ENCODE results near the gene OR10G3.

Gene OR10G3

DNA sequence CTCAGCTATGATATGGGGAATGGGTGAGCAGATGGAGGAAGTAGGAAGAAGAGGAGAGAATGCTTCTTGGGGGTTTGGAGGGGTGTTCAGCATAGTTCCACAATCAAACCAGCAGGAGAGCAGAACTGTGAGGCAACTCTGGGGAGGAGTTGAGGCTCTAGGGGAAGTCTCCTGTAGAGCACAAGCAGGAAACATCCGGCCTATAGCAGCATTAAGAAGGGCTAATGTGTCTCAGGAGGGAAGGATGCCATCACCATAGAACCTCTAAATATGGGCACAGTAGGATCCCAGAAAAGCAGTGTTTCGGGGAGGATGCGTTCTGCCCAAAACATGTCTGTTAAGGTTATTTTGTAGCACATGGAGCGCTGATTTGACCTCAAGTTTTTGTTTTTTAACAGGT, 45.3 kb downstream of the OR10G3 start:
- peak; percentile 54 for DNase-seq

DNA sequence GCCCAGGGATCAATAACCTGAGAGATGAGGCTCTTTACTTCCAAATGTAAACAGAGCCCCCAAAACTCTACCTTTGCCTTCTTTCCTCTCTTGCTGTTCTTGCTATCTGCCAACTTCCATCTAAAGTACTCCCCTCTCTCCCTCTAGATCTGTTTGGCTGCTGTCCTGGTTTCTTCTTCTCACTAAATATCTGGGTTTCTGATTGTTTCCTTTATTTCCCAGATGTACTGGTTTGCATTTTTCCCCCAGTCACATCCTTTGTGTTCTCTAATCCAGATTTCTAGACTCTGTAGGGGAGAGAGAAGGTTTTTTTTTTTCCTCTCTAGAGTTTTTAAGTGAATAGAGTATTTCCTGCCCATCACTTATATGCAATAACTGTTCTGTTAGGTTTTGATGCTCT, 46.6 kb downstream of the OR10G3 start:
- no peak for DNase-seq

DNA sequence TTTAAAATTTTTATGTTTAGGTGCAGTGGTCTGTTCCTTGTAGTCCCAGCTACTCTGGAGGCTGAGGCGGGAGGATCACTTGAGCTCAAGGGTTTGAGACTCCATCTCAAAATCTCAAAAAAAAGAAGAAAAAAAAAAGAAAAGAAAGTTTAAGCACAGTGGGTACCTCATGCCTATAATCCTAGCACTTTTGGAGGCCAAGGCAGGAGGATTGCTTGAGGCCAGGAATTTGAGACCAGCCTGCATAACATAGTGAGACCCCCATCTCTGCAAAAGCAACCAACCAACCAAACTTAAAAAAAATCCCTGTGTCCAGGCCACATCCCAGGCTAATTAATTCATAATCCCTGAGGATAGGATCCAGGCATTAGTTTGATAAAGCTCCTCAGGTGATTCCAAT, 50.4 kb downstream of the OR10G3 start:
- DNase-seq = no peak

DNA sequence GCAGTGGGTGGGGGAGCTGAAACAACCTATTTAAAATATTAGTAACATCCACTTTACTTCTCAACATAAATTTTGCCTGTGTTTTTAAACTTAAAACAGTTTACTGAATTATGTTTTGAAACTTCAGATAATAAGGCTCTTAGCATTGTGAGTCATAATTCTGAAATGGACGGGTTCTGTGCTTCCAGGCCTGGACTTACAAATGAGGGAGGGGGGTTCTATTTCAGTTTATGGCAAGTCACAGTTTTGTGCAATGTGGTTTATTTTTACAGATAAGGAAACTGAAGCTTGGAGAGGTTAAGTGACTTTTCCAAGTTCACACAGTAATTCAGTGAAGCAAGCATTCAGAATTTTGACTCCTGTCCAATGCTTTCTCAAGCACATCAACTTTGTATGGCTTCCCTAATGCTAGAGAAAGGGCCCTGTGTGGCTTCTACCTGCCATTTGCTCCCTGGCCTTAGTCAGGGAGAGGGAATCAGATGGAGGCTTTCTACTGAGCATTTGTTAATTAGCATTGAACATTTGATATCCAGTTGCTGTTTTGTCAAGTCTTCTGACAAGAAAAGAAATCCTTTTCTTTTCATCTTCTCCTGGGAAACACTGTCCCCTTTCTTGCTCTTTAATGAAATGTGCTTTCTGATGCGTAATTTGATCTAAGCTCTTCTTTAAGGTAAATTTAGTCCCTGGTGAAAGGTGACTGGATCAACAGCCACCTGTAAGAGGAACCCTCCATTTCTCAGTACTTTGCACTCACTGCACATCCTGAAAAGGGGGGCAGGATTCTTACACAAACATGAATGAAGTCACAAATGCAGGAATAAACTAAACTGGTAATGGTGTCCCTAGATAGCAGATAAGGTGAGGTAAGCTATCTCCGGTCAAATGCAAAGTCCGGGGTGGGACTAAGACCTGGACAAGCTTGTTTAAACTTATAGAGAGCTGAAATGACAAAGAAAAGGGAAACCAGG, 51.2 kb downstream of the OR10G3 start:
- DNase-seq = no peak

DNA sequence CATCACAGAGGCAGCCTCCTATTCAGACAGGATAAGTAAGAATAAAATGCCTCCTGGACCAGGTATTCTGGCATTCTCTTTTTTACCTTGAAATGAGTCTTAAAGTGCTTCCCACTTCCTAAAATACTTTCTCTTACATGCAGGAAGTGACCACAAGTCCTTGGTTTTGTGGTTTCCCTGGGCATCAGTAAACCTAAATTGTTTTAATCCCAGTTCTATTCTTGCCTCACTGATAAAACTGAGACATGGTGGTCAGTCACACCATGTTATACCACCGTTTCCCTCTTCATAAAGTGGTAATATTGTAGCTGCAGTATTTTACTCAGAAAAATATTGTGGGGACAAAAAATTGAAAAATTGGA, 52.6 kb downstream of the OR10G3 start:
- DNase-seq = no peak

DNA sequence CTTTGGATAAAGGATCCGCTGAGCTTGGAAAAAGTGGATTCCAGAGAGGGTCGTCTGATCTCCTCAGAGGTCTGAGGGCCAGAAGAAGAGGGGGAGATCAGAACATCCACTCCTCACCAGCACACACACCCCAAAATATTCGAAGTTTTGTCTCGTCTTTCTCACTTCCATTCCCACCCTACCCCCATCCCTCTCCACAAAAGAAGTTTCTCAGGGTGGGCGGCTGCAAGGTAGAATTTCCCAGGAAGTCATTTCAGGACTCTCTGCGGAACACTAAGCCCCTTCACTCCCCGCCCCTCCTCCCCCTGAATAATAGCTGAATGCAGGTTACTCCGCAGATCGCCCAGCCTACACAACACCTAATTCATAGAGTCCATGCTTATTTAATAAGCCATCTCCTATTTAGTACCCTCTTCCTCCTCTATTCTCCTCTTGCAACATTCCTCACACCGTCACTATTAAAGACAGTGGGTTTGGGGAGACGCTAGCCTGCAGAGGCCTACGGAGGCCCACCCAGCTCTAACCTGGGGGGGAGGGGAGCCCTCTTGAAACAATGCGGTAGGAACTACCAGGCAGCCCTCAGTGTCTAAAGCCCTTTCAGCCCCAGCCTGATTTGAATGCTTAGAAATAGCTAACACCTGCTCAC, 53.1 kb downstream of the OR10G3 start:
- peak; percentile 60 for DNase-seq

DNA sequence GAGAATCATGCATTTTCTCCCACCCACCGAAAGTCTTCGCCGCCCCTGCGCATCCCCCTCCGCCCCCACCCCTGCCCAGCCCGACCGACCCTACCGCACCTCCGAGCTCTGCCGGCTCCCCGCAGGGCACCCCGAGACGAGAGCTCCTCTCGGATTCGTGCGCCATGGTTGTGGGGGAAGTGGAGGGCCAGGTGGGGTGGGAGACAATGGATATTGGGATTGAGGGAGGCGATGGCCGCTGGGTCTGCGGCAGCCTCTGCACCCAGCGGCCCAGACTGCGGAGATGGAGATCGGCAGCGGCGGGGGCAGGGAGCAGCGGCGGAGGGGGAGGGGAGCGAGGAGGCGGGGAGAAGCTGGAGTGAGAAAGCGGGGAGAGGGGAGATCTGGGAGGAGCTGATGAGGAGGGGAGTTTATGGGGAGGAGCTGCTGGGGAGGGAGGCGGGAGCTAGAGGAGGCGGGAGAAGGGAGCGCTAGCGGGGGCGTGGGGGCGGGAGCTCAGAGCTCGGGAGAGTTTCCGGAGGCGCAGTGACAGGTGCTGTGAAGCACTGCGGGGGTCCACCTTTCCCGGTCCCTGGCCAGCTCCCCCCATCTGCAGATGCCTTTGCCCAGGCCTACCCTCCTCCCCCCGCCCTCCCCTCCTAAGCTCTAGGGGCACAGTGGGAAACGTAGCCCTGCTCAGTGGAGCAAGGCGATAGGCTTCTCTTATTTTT, 53.8 kb downstream of the OR10G3 start, which contains the start of gene SALL2:
Gene SALL2, minus strand, starts transcription at position 385 of the 710 bp plus-strand sequence. Its CDS starts 219 bp downstream, at position 166.
- DNase-seq = peak; percentile 93

DNA sequence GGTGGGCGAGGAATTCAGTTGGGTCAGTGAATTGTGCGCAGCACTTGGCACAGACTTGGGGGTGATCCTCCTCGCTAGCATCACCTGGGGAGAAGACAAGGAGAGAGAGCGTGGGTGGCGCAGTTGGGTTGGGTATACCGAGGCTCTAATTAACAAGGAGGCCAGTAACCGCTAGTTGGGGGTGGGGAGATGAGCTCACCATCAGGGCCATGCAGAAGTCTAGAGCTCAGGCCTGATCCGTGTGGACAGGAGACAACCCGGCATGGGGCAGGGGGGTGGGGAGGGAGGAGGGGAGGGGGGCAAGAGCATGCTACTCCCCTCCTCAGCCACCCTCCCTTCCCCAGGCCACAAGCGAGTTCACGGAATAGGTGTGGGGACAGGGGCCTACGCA, 54.3 kb downstream of the OR10G3 start:
- peak; percentile 69 for DNase-seq

DNA sequence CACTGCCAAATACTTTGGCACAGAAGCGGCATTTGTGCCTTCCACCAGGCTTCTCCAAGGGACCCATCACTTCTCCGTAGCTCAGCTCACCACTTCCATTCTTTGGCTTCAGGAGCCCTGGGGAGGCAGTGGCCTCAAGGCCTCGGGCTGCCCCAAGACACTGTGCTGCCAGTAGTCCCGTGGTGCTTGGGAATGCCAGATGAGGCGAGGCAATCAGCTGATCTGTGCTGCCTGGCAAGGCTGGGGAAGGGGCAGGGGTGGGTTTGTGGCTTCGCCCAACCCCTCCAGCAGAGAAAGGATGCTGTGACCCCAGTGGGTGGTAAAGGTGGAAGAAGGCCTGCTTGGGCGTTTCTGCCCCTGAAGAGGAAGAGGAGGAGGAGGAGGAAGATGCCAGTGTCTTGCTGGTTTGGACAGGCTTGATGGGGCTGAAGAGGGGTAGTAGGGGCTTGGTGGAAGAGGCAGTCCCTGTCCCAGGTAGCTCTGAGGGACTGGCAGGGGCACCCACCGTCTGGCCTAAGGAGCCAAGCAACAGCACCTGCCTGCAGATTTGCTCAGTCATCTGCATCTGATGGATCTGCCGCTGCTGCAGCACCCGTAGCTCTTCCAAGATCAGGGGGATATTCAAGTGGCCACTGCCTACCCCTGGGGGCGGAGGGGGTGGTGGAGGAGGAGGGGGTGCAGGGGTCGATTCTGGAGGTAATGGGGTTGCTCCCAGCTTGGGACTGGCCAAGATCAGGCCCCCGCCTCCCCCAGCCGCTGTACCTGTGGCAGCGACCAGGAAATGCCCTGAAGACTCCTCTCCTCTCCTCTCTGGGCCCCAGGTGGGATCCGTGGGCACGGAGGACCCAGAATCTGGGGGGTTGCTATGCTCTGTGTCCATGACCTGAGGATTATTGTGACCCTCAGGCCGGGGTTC, 55.0 kb downstream of the OR10G3 start:
- DNase-seq = no peak

DNA sequence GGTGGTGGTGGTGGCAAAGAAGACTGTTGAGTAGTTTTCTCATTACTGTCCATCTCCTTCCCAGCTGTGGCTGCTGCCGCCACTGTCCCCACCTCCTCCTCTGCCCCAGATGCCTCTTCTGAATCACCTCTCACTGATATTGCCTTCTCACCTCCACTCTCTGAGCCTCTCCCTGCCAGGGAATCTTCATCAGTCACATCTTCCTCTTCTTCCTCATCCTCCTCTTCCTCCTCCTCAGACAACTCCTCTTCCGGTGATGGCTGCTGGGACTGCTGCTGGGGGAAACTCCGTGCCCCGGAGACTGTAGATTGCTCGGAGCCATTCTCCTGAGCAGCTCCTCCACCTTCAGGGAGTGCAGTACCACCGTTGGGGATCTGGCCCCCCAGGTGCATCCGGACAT, 56.7 kb downstream of the OR10G3 start:
- DNase-seq = no peak

DNA sequence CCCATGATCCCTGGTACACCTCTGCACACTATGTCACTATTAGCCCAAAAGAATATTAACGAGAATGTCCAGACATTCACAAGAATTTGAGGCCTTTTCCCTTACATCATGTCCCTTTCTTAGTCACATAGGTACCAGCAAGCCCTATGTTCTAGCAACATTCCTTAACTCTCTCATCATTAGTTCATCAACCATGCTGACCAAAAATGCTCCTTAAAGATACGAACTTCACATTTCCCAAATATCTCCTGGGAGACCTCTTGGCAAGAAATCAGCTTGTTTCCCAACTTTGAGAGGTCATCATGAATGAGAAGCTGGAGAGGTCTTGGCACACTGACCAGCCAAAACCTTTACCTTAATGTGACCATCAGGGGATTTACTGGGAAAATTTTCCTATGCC, 58.4 kb downstream of the OR10G3 start:
- DNase-seq = no peak

DNA sequence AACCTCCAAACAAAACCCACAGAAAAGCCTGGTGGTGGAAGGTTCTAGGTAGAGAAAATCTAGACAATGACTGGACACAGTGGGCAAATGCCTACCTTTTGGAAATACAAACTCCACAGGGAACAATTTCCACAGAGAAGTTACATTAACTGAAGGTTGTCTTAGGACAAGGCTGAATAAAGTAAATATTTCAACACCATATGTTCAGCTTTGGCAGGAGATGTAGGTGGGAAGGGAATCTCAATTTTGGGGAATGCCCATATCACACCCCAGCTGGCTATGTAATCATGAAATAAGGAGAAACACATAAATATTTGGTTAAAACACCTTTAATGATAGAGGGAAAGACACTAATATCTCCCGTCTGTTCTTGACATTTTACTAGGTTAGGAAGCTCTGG, 59.1 kb downstream of the OR10G3 start:
- no peak for DNase-seq

DNA sequence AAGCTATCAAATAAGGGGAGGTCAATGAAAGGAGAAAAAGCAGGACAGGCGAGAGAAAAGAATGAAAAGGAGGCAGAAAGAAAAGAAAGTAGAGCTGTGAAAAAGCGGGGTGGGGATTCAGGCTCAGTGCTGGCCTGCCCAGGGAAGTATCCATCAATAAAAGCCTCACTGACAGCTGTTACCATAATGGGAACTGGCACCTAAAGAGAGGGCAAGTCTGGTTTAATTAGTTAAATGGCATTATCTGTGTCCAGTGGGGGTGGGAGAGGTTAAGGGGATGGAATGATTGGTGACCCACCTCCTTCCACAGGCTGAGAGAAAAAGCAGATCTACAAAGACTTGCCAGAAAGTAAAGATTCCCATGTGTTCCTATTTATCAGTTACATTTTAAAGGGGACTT, 61.2 kb downstream of the OR10G3 start:
- no peak for DNase-seq

Measured in islet precursor cell (in vitro differentiated cells).